ENCODE results near the gene KLHL36.

The KLHL36 gene

DNA sequence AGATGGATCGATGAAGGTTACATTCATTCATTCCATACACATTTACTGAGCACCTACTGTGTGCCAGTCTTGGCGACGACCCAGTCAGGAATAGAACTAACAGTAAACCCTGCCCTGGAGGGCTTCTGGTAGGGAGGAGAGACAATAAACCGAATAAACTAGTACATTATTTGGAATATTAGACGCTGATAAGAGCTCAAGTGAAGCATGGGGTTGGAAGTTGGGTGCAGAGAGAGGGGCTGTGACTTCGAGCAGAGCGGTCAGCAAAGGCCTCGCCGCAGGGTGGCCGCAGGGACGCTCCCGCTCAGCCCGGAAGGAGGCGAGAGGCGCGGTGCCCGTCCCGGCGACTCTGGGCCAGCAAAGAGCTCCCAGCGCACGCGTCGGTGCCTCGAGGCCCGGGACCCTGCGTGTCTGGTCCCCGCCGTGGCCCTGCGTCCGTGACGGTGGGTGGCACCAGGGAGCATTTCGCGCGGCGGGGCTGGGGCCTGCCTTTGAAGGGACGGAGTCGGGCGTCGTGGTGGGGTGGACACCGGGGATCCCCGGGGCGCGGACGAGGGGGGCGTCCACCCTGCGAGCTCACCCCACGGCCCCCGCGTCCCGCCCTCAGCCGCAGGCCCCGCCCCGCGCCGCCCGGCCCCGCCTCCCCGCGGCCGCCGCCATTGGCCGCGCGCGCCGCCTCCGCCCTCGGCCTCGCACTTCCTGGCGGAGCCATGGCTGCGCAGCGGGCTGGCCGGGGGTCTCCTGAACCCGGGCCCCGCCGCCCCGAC, at the start of gene KLHL36:
TSS of gene KLHL36 (plus strand) at position 684 of the 767 bp plus-strand sequence. CDS start 2,357 bp downstream, outside the sequence.
- peak within 1 kb of the TSS; percentile 58 for H2AFZ ChIP-seq (ENCODE audit: low read length, unreplicated experiment)
- H3K4me3 ChIP-seq (ENCODE audit: low read depth, low read length) = peak within 1 kb of the TSS; percentile 89
- no peak within 1 kb of the TSS for H3K27ac ChIP-seq (ENCODE audit: low read depth, low read length)
- no peaks in the 10 kb centered on the region for H3K27me3 ChIP-seq (ENCODE audit: insufficient read depth, low read length)
- H3K36me3 ChIP-seq (ENCODE audit: insufficient read depth, low read length) = 0 out of 2 replicates have a peak, but pooled peaks cover 8% of the 10 kb centered on the region
- peaks cover 26% of the 10 kb centered on the region for H3K79me2 ChIP-seq (ENCODE audit: control insufficient read depth, insufficient read depth, low read length, unreplicated experiment)
- H3K4me1 ChIP-seq (ENCODE audit: control insufficient read depth, insufficient read depth, low read length, unreplicated experiment) = peaks cover 30% of the 10 kb centered on the region

DNA sequence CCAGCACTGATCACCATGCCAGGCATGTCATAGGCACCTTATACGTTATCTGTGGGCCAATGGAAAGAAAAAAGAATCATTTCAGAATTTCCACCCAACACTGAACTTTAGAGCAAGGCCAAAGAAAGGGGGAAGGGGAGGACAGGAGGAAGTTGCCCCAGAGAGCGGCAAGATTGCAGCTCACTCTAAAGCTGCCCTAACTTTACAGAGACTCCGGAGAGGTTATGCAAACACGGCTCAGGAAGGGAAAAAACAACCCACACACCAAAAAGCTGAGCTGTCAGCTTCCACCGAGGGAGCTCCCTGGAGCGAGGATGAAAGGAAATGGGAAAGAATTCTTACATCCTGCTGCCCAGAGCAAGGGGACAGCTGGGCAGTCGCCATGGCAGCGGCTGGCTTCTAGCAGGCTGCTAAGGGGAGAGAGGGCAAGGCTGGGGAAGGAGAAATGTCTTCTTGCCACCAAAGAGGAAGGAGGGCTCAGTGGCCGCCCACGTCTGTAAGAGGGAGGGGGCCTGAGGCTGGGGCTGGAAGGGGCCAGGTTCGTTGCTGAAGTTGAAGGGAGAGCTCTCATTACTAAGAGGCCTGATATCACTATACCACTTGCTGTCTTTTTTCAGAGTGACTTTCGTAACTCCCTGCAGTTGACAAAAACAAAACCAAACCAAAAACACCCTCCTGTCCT, 48.6 kb upstream of the KLHL36 start:
- Histone ChIP-seq H2AFZ (ENCODE audit: low read length, unreplicated experiment) (no peak overlapping the region), H3K36me3 (ENCODE audit: insufficient read depth, low read length) (peaks cover 9% of the 10 kb centered on the region; the same call in 1 of the 2 replicates), H3K79me2 (ENCODE audit: control insufficient read depth, insufficient read depth, low read length, unreplicated experiment) (peaks cover 70% of the 10 kb centered on the region), H3K4me3 (ENCODE audit: low read depth, low read length) (peak overlapping the region; percentile 62), H3K27me3 (ENCODE audit: insufficient read depth, low read length) (no peaks in the 10 kb centered on the region), H3K4me1 (ENCODE audit: control insufficient read depth, insufficient read depth, low read length, unreplicated experiment) (peaks cover 59% of the 10 kb centered on the region), H3K27ac (ENCODE audit: low read depth, low read length) (peak overlapping the region; percentile 96)

GRCh38 chr16:84600343-84601229, 47.7 kb upstream of the KLHL36 start:
- H3K4me1 ChIP-seq (ENCODE audit: control insufficient read depth, insufficient read depth, low read length, unreplicated experiment) = peaks cover 68% of the 10 kb centered on the region
- H3K36me3 ChIP-seq (ENCODE audit: insufficient read depth, low read length) = peaks cover 7% of the 10 kb centered on the region; the same call in 1 of the 2 replicates
- no peak overlapping the region for H2AFZ ChIP-seq (ENCODE audit: low read length, unreplicated experiment)
- peaks cover 70% of the 10 kb centered on the region for H3K79me2 ChIP-seq (ENCODE audit: control insufficient read depth, insufficient read depth, low read length, unreplicated experiment)
- H3K27ac ChIP-seq (ENCODE audit: low read depth, low read length) = peak overlapping the region; percentile 96
- H3K27me3 ChIP-seq (ENCODE audit: insufficient read depth, low read length) = no peaks in the 10 kb centered on the region
- no peak overlapping the region; the same call in 1 of the 2 replicates for H3K4me3 ChIP-seq (ENCODE audit: low read depth, low read length)

- H3K36me3 ChIP-seq (ENCODE audit: insufficient read depth, low read length) = peaks cover 17% of the 10 kb centered on the region; the same call in 1 of the 2 replicates
- H3K79me2 ChIP-seq (ENCODE audit: control insufficient read depth, insufficient read depth, low read length, unreplicated experiment) = peaks cover 70% of the 10 kb centered on the region
- H3K27ac ChIP-seq (ENCODE audit: low read depth, low read length) = peak overlapping the region; percentile 96
- peak overlapping the region; percentile 64 for H3K4me3 ChIP-seq (ENCODE audit: low read depth, low read length)
- H3K27me3 ChIP-seq (ENCODE audit: insufficient read depth, low read length) = no peaks in the 10 kb centered on the region
- H2AFZ ChIP-seq (ENCODE audit: low read length, unreplicated experiment) = no peak overlapping the region
- H3K4me1 ChIP-seq (ENCODE audit: control insufficient read depth, insufficient read depth, low read length, unreplicated experiment) = peaks cover 67% of the 10 kb centered on the region
These were observed 45.0 kb upstream of the KLHL36 start for GRCh38 chr16:84603140-84603816.

DNA sequence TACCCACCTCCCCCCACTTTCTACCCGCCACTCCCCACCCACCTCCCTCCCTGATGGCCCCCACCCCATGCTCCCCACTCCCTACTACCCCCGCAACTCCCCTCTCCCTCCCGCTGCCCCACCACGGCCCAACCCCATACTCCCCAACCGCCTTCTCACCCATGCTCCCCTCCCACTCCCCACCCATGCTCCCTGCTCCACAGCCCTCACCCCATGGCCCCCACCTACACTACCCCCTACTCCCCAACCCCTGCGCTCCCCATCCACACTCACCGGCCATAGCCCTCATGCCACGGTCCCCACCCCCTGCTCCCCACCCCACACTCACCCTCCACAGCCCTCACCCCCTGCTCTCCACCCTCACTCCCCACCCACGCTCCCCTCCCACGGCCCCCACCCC, 44.4 kb upstream of the KLHL36 start:
- no peak overlapping the region for H3K4me3 ChIP-seq (ENCODE audit: low read depth, low read length)
- no peak overlapping the region for H2AFZ ChIP-seq (ENCODE audit: low read length, unreplicated experiment)
- peaks cover 19% of the 10 kb centered on the region; the same call in 1 of the 2 replicates for H3K36me3 ChIP-seq (ENCODE audit: insufficient read depth, low read length)
- H3K79me2 ChIP-seq (ENCODE audit: control insufficient read depth, insufficient read depth, low read length, unreplicated experiment) = peaks cover 72% of the 10 kb centered on the region
- H3K27me3 ChIP-seq (ENCODE audit: insufficient read depth, low read length) = no peaks in the 10 kb centered on the region
- H3K27ac ChIP-seq (ENCODE audit: low read depth, low read length) = peak overlapping the region; percentile 96
- peaks cover 63% of the 10 kb centered on the region for H3K4me1 ChIP-seq (ENCODE audit: control insufficient read depth, insufficient read depth, low read length, unreplicated experiment)

GRCh38 chr16:84604477-84605013, 43.8 kb upstream of the KLHL36 start:
- Histone ChIP-seq H3K79me2 (ENCODE audit: control insufficient read depth, insufficient read depth, low read length, unreplicated experiment) (peaks cover 75% of the 10 kb centered on the region), H3K36me3 (ENCODE audit: insufficient read depth, low read length) (peaks cover 19% of the 10 kb centered on the region; the same call in 1 of the 2 replicates), H3K4me3 (ENCODE audit: low read depth, low read length) (no peak overlapping the region), H3K4me1 (ENCODE audit: control insufficient read depth, insufficient read depth, low read length, unreplicated experiment) (peaks cover 57% of the 10 kb centered on the region), H3K27me3 (ENCODE audit: insufficient read depth, low read length) (no peaks in the 10 kb centered on the region), H3K27ac (ENCODE audit: low read depth, low read length) (peak overlapping the region; percentile 96), H2AFZ (ENCODE audit: low read length, unreplicated experiment) (no peak overlapping the region)

DNA sequence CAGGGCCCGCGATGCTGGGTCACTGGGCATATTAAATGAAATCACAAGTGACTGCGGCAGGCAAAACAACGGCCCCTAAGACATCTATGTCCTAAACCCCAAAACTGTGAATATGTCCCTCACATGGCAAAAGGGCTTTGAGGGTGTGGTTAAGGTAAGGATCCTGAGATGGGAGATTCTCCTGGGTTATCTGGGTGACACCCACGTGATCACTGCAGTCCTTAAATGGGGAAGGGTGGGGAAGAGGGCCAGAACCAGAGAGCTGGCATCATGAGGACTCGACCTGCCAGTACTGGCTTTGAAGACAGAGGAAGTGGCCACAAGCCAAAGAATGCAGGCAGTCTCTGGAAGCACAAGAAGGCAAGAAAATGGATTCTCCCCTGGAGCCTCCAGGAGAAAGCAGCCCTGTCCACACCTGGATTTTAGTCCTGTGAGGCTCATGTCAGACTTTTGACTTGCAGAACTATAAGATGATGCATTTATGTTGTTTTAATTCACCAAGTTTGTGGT, 42.9 kb upstream of the KLHL36 start:
- peak overlapping the region; percentile 96; the same call in 1 of the 2 replicates for H3K27ac ChIP-seq (ENCODE audit: low read depth, low read length)
- no peak overlapping the region for H3K4me3 ChIP-seq (ENCODE audit: low read depth, low read length)

DNA sequence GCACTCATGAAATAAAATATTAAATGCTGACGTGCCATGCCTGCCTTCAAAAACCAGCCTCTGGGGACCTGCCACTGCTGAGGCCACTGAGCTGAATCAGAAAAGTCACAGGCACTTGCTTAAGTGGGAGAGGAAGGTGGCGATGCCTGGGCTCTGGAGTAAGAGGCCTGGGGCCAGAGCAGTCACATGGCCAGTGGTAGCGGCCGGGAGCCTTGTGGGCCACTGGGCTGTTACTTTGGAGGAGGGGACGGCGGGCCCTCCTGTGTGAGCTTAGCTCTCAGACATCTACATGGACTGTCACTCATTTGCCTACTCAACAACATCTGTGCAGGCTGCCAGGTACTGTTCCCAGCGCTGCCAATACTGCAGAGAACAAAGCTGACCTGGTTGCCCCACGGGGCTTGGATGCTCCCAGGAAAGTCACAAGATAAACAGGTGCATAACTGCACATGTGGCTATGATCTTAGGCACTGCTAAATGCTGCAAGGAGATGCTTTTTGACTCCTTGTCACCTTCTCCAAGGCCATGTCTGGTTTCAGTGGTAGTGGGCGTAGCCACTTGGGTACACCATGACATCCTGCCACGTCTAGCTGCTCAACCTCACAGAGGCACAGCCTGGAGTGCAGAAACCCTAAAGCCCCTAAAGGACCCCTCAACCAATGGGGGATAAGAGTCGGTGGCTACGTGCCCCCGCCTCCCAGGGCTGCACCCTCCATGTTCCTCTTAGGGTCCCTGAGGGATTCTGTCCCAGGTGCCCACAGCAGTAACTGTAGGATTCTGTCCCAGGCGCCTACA, 42.0 kb upstream of the KLHL36 start:
- Histone ChIP-seq H3K36me3 (ENCODE audit: insufficient read depth, low read length) (peaks cover 29% of the 10 kb centered on the region; the same call in 1 of the 2 replicates), H2AFZ (ENCODE audit: low read length, unreplicated experiment) (no peak overlapping the region), H3K27me3 (ENCODE audit: insufficient read depth, low read length) (no peaks in the 10 kb centered on the region), H3K79me2 (ENCODE audit: control insufficient read depth, insufficient read depth, low read length, unreplicated experiment) (peaks cover 84% of the 10 kb centered on the region), H3K4me1 (ENCODE audit: control insufficient read depth, insufficient read depth, low read length, unreplicated experiment) (peaks cover 41% of the 10 kb centered on the region), H3K27ac (ENCODE audit: low read depth, low read length) (peak overlapping the region; percentile 96; the same call in 1 of the 2 replicates), H3K4me3 (ENCODE audit: low read depth, low read length) (no peak overlapping the region)

More for the DNA sequence above, 42.9 kb upstream of the KLHL36 start:
- H3K79me2 ChIP-seq (ENCODE audit: control insufficient read depth, insufficient read depth, low read length, unreplicated experiment) = peaks cover 84% of the 10 kb centered on the region
- H3K27me3 ChIP-seq (ENCODE audit: insufficient read depth, low read length) = no peaks in the 10 kb centered on the region
- H3K4me1 ChIP-seq (ENCODE audit: control insufficient read depth, insufficient read depth, low read length, unreplicated experiment) = peaks cover 49% of the 10 kb centered on the region
- no peak overlapping the region for H2AFZ ChIP-seq (ENCODE audit: low read length, unreplicated experiment)
- peaks cover 21% of the 10 kb centered on the region; the same call in 1 of the 2 replicates for H3K36me3 ChIP-seq (ENCODE audit: insufficient read depth, low read length)

DNA sequence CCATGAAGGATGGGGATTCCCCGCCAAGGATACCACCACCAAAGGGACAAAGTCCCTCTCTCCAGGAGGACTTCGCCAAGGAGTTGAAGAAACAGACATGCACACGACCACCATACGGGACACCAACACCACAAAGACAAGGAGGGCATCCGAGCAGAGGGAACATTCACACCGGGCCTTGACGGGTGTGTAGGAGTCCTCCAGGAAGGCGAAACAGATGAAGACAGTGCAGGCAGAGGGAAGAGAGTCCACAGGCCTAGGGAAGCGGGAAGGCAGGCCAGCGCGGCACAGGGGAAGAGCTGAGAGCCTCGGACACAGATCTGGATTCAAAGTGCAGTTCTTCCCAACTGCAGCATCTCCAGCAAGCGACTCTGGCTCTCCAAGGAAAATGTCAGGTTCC, 41.2 kb upstream of the KLHL36 start:
- H3K4me1 ChIP-seq (ENCODE audit: control insufficient read depth, insufficient read depth, low read length, unreplicated experiment) = peaks cover 37% of the 10 kb centered on the region
- H2AFZ ChIP-seq (ENCODE audit: low read length, unreplicated experiment) = no peak overlapping the region
- H3K27me3 ChIP-seq (ENCODE audit: insufficient read depth, low read length) = no peaks in the 10 kb centered on the region
- H3K79me2 ChIP-seq (ENCODE audit: control insufficient read depth, insufficient read depth, low read length, unreplicated experiment) = peaks cover 84% of the 10 kb centered on the region
- no peak overlapping the region for H3K4me3 ChIP-seq (ENCODE audit: low read depth, low read length)
- no peak overlapping the region for H3K27ac ChIP-seq (ENCODE audit: low read depth, low read length)
- peaks cover 34% of the 10 kb centered on the region for H3K36me3 ChIP-seq (ENCODE audit: insufficient read depth, low read length)
